K562 (cell line): ENCODE results near the gene SNIP1. TPM values are rescaled to one million over a fixed set of nuclear protein-coding genes. Genes with fewer than 3 reads are reported as not detected.

ENCODE experiments used
- ATF1 ChIP-seq, 2 experiments: fragments of 450-650 bp in 1 of 2; IDR thresholded peaks; 2 replicates each; pipeline ENCODE4 v1.6.1; 2016; ENCODE audit warnings: missing compliant biosample characterization in 1 of 2, missing genetic modification characterization in 1 of 2
- CEBPB ChIP-seq: fragments of 450-650 bp; IDR thresholded peaks from 2 replicates; pipeline ENCODE4 v1.6.1; 2016; ENCODE audit warnings: missing genetic modification characterization, missing compliant biosample characterization
- CHD1 ChIP-seq: fragments of 200-600 bp; sonication (generic); IDR thresholded peaks from one replicate; pipeline ENCODE4 v1.6.1; 2012; ENCODE audit warnings: mild to moderate bottlenecking, moderate library complexity, low read length, inconsistent platforms
- FOXJ2 ChIP-seq: fragments of 200-800 bp; sonication (Bioruptor generic); IDR thresholded peaks from 2 replicates; pipeline ENCODE4 v1.6.1; 2016; ENCODE audit warnings: missing genetic modification characterization, missing compliant biosample characterization
- HDAC1 ChIP-seq, 2 experiments: fragments of 450-650 bp; IDR thresholded peaks; 2 replicates each; pipeline ENCODE4 v1.6.1; 2016 to 2017; ENCODE audit warnings: inconsistent platforms in 1 of 2, mild to moderate bottlenecking in 1 of 2, moderate library complexity in 1 of 2
- KLF6 ChIP-seq: fragments of 250-450 bp; sonication (Bioruptor Pico); IDR thresholded peaks from 2 replicates; pipeline ENCODE4 v1.4.0; 2020; ENCODE audit warnings: mild to moderate bottlenecking, moderate library complexity, borderline replicate concordance
- MAFK ChIP-seq: IDR thresholded peaks from 2 replicates; pipeline ENCODE4 v1.6.1; 2011; ENCODE audit warnings: low read length, improper control_type of control experiment
- MBD2 ChIP-seq: sonication (generic); IDR thresholded peaks from 2 replicates; pipeline ENCODE4 v1.6.1; 2016; ENCODE audit warnings: low read depth, borderline replicate concordance
- NFIC ChIP-seq: fragments of 450-650 bp; IDR thresholded peaks from 2 replicates; pipeline ENCODE4 v1.6.1; 2017; ENCODE audit warnings: mild to moderate bottlenecking, inconsistent platforms
- NUFIP1 ChIP-seq: fragments of 450-650 bp; IDR thresholded peaks from 2 replicates; pipeline ENCODE4 v1.6.1; 2018; ENCODE audit not compliant: partially characterized antibody
- PCBP1 ChIP-seq: fragments of 200-400 bp; formaldehyde crosslinking; IDR thresholded peaks from 2 replicates; pipeline ENCODE4 v1.6.1; 2018; ENCODE audit warnings: mild to moderate bottlenecking, low read depth, low read length; ENCODE audit not compliant: poor library complexity, severe bottlenecking
- PHB ChIP-seq: fragments of 250-450 bp; sonication (Bioruptor Pico); IDR thresholded peaks from 2 replicates; pipeline ENCODE4 v1.5.0; 2021
- POLR2A ChIP-seq: fragments of 450-650 bp; conservative IDR thresholded peaks from 2 replicates; pipeline ENCODE4 v1.6.1; 2016
- POLR2B ChIP-seq: fragments of 450-650 bp; IDR thresholded peaks from 2 replicates; pipeline ENCODE4 v1.6.1; 2018; ENCODE audit warnings: low read depth; ENCODE audit not compliant: partially characterized antibody
- SRF ChIP-seq, 2 experiments: fragments of 250-450, 450-650 bp in 1 of 2; sonication (Bioruptor Pico) in 1 of 2; sonication (generic) in 1 of 2; formaldehyde crosslinking; IDR thresholded peaks; 2 replicates each; pipeline versions ENCODE4 v1.5.0 to v1.5.1; 2020 to 2022; ENCODE audit warnings: mild to moderate bottlenecking in 1 of 2, missing genetic modification reagents in 1 of 2
- TAL1 ChIP-seq: fragments of 450-650 bp; IDR thresholded peaks from 2 replicates; pipeline ENCODE4 v1.6.1; 2016; ENCODE audit warnings: mild to moderate bottlenecking
- ZKSCAN3 ChIP-seq: fragments of 250-450 bp; sonication (Bioruptor Pico); IDR thresholded peaks from 2 replicates; pipeline ENCODE4 v1.4.0; 2020
- ZNF212 ChIP-seq: fragments of 450-650 bp; formaldehyde crosslinking; IDR thresholded peaks from 2 replicates; pipeline ENCODE4 v1.4.0; 2020; ENCODE audit warnings: mild to moderate bottlenecking
- ZNF436 ChIP-seq: fragments of 250-450, 450-650 bp; sonication (Bioruptor Pico); formaldehyde crosslinking; IDR thresholded peaks from 2 replicates; pipeline ENCODE4 v1.7.0; 2020; ENCODE audit warnings: mild to moderate bottlenecking
- ZNF766 ChIP-seq: fragments of 200-800 bp; sonication (Bioruptor generic); conservative IDR thresholded peaks from 2 replicates; pipeline ENCODE4 v1.6.1; 2016; ENCODE audit warnings: missing genetic modification characterization, missing compliant biosample characterization
- polyA plus RNA-seq, 8 experiments: library from polyadenylated mRNA; depleted of rRNA in 4 of 8; stranded (reverse) in 5 of 8; unstranded in 3 of 8; fragments of >200 nt; fragmentation: Nextera tagmentation in 2 of 8; fragmentation: Illumina TruSeq in 1 of 8; extraction: Ambion mirVana in 2 of 8; extraction: Trizol in 1 of 8; gene quantifications; 2 replicates each; pipeline versions ENCODE4 v1.2.1 to v1.2.3, GENCODE V29; 2011 to 2014; ENCODE audit warnings: inconsistent platforms in 1 of 8, missing spikeins in 1 of 8
- total RNA-seq, 7 experiments: library from RNA; depleted of rRNA in 6 of 7; stranded (reverse); fragments of >200 nt in 6 of 7; fragmentation: Illumina TruSeq in 2 of 7; extraction: Trizol in 2 of 7; gene quantifications; 2 replicates each; pipeline versions ENCODE4 v1.2.1 to v1.2.3, GENCODE V29; 2011 to 2021; ENCODE audit warnings: low replicate concordance in 1 of 7
- TF ChIP-seq, protein P1 (sequence below), 2 experiments: fragments of 200-800 bp in 1 of 2; sonication (Bioruptor generic) in 1 of 2; sonication (generic) in 1 of 2; formaldehyde crosslinking in 1 of 2; IDR thresholded peaks in 1 of 2; conservative IDR thresholded peaks in 1 of 2; 2 replicates each; pipeline versions ENCODE4 v1.5.0 to v1.6.1; 2016 to 2020; ENCODE audit warnings: missing compliant biosample characterization in 1 of 2, missing genetic modification characterization in 1 of 2, missing genetic modification reagents in 1 of 2
- TF ChIP-seq, protein P2 (sequence below): sonication (generic); formaldehyde crosslinking; IDR thresholded peaks from 2 replicates; pipeline ENCODE4 v1.4.0; 2020; ENCODE audit warnings: mild to moderate bottlenecking, missing genetic modification reagents
- TF ChIP-seq, protein P3 (sequence below), 2 experiments: IDR thresholded peaks; 2 replicates each; pipeline ENCODE4 v1.6.1; 2012; ENCODE audit warnings: improper control_type of control experiment in 2 of 2, low read depth in 2 of 2, low read length in 2 of 2, borderline replicate concordance in 1 of 2

Gene SNIP1
- total and polyA plus RNA-seq, 9 of the 15 experiments (the other 6 are each of a cell fraction or from before 2014, with no cell fraction given) = 2.9 to 25.9 (median 14.6) TPM

- TF ChIP-seq, protein P1, sequence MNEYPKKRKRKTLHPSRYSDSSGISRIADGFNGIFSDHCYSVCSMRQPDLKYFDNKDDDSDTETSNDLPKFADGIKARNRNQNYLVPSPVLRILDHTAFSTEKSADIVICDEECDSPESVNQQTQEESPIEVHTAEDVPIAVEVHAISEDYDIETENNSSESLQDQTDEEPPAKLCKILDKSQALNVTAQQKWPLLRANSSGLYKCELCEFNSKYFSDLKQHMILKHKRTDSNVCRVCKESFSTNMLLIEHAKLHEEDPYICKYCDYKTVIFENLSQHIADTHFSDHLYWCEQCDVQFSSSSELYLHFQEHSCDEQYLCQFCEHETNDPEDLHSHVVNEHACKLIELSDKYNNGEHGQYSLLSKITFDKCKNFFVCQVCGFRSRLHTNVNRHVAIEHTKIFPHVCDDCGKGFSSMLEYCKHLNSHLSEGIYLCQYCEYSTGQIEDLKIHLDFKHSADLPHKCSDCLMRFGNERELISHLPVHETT (CRISPR knock-in tag; conservative IDR thresholded peaks at IDR 0.05 in 1 of 2, IDR thresholded peaks at IDR 0.05 in 1 of 2) = peak in 1 of 2 experiments; percentile 80; a peak in 2 of 4 replicates
- TF ChIP-seq PHB (CRISPR knock-in tag) = no peak
- TF ChIP-seq, protein P2, sequence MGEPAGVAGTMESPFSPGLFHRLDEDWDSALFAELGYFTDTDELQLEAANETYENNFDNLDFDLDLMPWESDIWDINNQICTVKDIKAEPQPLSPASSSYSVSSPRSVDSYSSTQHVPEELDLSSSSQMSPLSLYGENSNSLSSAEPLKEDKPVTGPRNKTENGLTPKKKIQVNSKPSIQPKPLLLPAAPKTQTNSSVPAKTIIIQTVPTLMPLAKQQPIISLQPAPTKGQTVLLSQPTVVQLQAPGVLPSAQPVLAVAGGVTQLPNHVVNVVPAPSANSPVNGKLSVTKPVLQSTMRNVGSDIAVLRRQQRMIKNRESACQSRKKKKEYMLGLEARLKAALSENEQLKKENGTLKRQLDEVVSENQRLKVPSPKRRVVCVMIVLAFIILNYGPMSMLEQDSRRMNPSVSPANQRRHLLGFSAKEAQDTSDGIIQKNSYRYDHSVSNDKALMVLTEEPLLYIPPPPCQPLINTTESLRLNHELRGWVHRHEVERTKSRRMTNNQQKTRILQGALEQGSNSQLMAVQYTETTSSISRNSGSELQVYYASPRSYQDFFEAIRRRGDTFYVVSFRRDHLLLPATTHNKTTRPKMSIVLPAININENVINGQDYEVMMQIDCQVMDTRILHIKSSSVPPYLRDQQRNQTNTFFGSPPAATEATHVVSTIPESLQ (CRISPR knock-in tag) = peak; percentile 89; the same call in 1 of the 2 replicates
- no peak for TF ChIP-seq ZNF436 (CRISPR knock-in tag)
- no peak for TF ChIP-seq NUFIP1
- 0 out of 2 replicates have a peak, but pooled peaks have one; percentile 16 for TF ChIP-seq TAL1
- TF ChIP-seq MAFK = no peak
- TF ChIP-seq ZKSCAN3 (CRISPR knock-in tag) = no peak
- TF ChIP-seq PCBP1 = peak; percentile 34
- peak; percentile 42; the same call in 1 of the 2 replicates for TF ChIP-seq ZNF212 (CRISPR knock-in tag)
- no peak for TF ChIP-seq CEBPB (tag)
- TF ChIP-seq KLF6 (CRISPR knock-in tag) = peak; percentile 76; the same call in 1 of the 2 replicates
- TF ChIP-seq POLR2B = peak; percentile 92
- TF ChIP-seq HDAC1 (IDR thresholded peaks at IDR 0.05) = peak; percentile 71 to 76; a peak in 3 of 4 replicates
- no peak for TF ChIP-seq ATF1 (CRISPR knock-in tag; IDR thresholded peaks at IDR 0.05)
- peak; percentile 95 for TF ChIP-seq ATF1 (tag; IDR thresholded peaks at IDR 0.05)
- TF ChIP-seq ZNF766 (CRISPR knock-in tag) = 0 out of 2 replicates have a peak, but pooled peaks have one; percentile 8
- TF ChIP-seq CHD1 = peak; percentile 95
- TF ChIP-seq MBD2 = peak; percentile 81
- TF ChIP-seq FOXJ2 (tag) = no peak
- TF ChIP-seq NFIC = no peak
- TF ChIP-seq POLR2A = peak; percentile 94
- TF ChIP-seq, protein P3, sequence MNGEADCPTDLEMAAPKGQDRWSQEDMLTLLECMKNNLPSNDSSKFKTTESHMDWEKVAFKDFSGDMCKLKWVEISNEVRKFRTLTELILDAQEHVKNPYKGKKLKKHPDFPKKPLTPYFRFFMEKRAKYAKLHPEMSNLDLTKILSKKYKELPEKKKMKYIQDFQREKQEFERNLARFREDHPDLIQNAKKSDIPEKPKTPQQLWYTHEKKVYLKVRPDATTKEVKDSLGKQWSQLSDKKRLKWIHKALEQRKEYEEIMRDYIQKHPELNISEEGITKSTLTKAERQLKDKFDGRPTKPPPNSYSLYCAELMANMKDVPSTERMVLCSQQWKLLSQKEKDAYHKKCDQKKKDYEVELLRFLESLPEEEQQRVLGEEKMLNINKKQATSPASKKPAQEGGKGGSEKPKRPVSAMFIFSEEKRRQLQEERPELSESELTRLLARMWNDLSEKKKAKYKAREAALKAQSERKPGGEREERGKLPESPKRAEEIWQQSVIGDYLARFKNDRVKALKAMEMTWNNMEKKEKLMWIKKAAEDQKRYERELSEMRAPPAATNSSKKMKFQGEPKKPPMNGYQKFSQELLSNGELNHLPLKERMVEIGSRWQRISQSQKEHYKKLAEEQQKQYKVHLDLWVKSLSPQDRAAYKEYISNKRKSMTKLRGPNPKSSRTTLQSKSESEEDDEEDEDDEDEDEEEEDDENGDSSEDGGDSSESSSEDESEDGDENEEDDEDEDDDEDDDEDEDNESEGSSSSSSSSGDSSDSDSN (IDR thresholded peaks at IDR 0.05; ENCODE audit: borderline replicate concordance in 1 of 2, low read depth in 2 of 2, low read length in 2 of 2) = peak in 1 of 2 experiments; percentile 37; a peak in 1 of 4 replicates
- TF ChIP-seq SRF (CRISPR knock-in tag; IDR thresholded peaks at IDR 0.05) = peak; percentile 28 to 64; a peak in 1 of 4 replicates
Observed at GRCh38 chr1:37553927-37554808, at the start of gene SNIP1 (continued).
